GM18868 (cell line): ENCODE results near the gene SIRT5.

Experiments used
- ATAC-seq: cut with Tn5 transposase; IDR thresholded peaks from one replicate; pipeline ENCODE4 v1.9.1; 2021; ENCODE audit warnings: mild to moderate bottlenecking, moderate library complexity; ENCODE audit not compliant: unreplicated experiment

Gene SIRT5

DNA sequence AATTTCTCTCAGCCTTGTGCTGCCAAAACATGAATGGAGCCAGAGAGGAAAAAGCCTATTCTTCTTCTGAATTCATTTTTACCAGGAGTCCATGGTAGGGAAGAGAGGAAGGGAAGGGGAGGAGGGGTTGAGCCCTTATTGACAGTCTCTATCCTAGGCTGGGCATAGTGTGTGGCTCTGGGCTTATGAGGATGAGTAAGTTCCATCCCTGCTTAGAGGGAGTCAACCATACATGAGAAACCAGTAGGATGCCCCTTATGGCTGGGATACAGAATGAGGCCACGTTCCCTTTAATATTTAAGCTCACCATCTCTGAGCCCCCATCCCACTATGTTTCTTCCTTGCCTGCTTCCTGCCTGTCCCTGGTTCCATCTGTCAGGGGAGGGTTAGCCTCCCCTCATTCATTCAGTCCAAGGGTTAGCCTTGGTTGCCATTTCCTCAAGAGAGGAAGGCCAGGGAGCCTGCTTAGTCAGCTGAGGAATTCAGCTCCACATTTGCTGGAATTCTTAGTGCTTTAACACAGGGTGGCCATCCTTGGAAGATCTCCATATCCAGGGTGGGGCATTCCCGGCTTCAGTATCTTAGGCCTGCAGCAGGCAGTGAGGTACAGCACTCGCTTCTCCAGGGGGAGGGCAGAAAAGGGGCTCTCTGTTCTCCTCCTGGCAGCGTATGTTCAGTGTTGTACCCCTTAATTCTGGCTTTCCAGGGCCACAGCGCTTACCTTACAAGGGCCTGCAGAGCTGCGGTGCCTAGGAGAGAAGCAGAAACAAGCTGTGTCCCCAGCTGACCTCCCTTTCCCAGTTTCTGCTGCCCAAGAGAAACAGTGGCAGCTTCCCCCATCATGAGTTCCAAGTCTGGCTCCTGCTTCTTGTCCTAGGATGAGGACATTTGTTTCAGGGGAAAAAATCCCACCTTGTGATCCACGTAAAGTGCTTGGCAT lies 12.5 kb downstream of the SIRT5 start:
- no peak for ATAC-seq

- no peak for ATAC-seq
Measured at GRCh38 chr6:13589801-13590200, 15.4 kb downstream of the SIRT5 start.

DNA sequence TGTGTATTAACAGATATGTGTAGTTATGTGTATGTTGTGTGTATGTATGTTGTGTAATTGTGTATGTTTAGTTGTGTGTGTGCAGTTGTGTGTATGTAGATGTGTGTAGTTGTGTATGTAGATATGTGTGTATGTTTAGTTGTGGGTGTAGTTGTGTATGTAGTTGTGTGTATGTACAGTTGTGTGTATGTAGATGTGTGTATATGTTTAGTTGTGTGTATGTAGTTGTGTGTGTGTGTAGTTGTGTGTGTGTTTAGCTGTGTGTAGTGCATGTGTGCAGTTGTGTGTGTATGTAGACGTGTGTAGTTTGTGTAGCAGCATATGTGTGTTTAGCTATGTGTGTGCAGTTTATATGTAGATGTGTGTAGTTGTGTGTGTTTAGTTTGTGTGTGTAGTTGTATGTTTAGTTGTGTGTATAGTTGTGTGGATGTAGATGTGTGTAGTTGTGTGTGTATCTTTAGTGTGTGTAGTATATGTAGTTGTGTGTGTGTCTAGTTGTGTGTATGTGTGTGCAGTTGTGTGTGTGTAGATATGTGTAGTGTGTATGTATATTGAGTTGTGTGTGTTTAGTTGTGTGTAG lies 16.3 kb downstream of the SIRT5 start:
- ATAC-seq: no peak

- no peak for ATAC-seq
Measured at GRCh38 chr6:13591205-13591921, 17.0 kb downstream of the SIRT5 start.

DNA sequence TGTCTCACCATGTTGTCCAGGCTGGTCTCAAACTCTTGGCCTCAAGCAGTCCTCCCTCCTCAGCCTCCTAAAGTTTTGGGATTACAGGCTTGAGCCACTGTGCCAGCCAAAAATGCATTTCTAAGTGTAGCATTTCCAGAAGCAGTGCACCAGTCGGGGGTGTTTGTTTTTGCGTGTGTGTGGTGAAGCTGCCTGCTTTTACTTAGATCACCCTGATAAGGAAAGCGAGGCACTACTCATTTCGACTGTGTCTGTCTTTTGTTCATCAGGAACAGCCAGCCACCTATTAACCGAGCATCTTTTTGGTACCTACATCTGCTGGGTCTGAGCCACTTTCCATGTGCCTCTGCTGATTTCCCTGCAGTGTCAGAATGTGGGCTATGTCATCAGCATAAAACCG lies 18.7 kb downstream of the SIRT5 start:
- ATAC-seq: no peak

- ATAC-seq: no peak
Measured at GRCh38 chr6:13593720-13594119, 19.3 kb downstream of the SIRT5 start.

DNA sequence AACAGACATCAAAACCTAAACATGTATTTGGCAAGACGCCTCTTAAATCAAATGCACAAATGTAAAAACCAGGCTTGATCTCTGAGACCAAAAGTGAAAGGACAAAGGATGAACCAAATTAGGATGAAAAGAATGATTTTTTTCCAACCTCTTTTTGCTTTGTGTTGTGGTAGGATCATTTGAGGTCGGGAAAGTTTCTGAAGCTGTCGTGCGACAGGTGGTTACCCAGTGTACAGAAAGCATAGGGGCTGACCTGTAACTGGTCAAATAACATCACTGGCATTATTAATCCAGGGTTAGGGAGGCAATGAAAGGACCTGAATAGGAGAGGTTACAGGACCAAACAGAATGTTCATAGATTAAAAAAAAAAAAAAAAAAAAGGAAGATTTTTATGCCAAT lies 22.7 kb downstream of the SIRT5 start:
- no peak for ATAC-seq

DNA sequence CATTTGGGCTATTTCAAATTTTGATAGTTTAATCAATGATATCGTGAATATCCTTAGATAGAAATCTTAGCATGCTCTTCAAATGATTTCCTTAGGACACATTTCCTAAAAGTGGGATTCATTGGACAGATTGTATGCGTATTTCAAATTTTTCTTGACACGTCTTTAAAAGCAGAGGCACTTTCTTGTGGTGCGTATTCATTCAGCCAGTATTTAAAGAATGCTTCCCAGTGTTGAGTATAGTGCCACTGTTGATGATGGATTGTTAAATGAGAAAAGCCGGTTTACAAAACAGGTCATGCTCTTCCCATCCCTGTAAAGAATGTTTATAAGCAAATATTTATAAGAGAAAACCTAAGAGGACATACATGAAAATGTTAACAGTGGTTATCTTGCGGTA lies 25.6 kb downstream of the SIRT5 start:
- no peak for ATAC-seq

DNA sequence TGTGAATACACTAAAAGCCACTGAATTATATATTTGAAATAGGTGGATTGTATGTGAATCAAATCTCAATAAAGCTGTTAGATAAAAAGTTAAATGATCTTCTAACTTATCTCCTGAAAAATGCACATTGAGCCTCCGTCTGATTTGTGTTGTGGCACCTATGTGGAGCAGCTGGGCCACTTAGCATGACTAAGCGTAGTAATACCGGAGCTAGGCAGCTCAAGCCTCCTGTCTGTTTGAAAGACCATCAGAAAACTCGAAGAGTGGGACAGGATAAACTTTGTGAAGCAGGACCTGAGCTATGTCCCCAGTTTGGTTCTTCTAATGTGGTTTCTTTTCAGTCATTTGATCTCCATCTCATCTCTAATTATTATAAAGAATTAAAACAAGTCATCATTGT lies 29.7 kb downstream of the SIRT5 start:
- ATAC-seq: no peak

- no peak for ATAC-seq
Measured at GRCh38 chr6:13604546-13605416, 30.4 kb downstream of the SIRT5 start.

GRCh38 chr6:13605634-13606033 lies 31.2 kb downstream of the SIRT5 start:
- no peak for ATAC-seq

DNA sequence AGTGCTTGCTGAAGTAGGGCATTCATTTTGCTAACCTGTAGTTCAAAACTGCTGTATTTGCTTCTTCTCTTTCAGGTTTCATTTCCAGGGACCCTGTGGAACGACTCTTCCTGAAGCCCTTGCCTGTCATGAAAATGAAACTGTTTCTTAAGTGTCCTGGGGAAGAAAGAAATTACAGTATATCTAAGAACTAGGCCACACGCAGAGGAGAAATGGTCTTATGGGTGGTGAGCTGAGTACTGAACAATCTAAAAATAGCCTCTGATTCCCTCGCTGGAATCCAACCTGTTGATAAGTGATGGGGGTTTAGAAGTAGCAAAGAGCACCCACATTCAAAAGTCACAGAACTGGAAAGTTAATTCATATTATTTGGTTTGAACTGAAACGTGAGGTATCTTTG lies 37.3 kb downstream of the SIRT5 start:
- no peak for ATAC-seq

DNA sequence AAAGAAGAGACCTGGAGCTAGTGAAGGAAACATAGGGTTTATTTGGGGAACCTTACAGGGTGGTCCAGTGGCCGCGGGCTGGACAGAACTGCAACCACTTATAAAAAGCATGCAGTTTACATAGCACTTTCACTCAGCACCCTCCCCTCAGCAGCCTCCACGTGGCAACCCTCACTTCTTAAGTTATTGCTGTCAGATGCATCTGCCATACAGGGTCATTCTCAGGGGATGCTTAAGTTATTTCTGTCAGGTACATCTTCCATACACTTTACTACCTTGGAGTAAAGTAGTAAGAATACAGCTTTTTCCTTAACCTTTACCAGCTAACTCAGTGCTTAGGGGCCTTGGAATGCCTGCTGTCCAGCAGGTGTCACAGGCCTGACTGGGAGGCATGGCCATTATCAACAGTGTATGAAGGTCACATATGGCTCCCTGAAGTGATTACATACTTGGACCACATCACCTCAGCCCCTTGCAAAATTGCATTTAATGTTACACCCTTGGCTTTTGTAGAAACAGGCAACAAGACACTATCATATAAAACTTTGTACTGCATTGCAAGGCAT lies 38.7 kb downstream of the SIRT5 start:
- ATAC-seq: no peak

DNA sequence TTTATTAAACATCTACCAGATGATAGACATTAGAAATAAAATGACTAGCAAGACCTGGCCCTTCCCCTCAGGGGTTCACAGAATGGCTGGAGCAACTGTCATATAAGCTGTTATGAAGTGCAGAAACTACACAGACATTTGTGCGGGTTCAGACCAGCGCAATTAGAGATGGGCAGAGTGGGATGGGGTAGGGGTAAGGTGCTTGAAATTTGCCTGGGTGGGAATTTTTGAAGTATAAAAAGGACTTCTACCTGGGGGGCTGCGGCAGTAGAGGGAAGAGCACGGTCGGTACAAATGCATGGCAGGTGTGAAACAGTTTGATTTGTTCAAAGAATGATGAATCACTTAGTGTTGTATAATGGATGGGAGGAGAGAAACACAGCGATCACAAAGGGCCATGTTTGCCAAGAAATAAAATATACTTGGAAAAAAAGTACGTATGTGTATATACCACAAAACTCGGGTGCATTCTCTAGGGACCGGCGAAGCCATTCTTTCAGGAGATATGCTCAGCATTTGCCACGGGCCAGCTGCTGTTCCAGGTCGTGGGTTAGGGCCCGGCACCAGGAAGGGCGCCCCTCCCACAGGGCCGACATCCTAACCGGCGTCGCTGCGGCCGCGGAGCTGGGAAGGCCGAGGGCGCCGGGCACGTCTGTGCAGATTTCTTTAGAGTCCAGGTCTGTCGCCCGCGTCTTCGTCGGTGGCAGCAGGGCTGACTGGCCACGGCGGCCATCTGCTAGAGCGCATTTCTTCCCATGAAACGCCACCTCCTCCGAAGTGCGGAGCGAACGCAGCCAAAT lies 39.9 kb downstream of the SIRT5 start:
- ATAC-seq: peak; percentile 19

DNA sequence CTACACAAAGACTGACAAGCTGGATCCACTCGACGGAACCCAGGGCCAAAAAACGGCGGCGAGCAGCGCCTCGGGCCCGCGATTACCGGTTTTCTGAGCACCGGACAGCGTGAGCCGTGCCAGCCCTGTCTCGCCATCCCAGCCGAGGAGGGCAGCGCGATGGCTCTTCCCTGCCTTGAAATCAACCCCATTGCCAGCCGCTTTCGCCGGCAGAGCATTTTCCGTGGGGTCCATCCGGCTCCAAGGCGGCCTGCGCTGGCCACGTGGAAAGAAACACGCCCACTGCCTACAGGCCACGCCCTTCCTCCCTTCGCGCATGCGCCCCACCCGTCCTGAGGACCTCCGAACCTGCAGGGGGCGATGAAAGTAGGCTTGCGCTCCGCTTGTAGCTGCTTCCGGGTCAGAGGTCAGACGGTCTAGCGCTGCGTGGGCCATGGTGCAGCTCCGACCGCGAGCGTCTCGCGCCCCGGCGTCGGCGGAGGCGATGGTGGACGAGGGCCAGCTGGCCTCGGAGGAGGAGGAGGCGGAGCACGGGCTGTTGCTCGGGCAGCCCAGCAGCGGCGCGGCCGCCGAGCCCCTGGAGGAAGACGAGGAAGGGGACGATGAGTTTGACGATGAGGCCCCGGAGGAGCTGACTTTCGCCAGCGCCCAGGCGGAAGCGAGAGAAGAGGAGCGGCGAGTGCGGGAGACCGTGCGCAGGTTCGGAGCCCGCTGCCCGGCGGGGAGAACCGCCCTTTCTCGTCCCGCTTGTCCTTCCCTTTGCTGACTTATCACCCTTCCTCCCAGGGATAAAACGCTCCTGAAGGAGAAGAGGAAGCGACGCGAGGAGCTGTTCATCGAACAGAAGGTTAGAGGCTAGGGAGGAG lies 40.8 kb downstream of the SIRT5 start, which contains the start of gene NOL7:
NOL7 (plus strand) TSS at position 410 of the 866 bp plus-strand sequence; CDS start at position 434, 24 bp downstream.
- ATAC-seq: peak; percentile 82

DNA sequence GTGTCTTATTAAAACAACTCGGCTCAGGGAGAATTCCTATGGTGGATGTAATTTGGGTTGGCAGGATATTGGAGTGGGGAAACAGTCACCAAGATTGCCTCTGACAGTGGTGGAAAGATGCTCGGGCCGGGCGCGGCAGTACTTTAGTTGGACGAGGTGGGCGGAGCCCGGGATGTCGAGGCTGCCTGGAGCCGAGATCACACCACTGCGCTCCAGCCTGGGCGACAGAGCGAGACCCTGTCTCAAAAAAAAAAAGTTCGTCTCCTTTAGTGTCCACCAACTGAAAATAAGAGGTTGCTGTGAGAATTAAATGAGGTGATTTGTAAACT lies 41.4 kb downstream of the SIRT5 start:
- ATAC-seq: no peak

GRCh38 chr6:13617066-13617465 lies 42.7 kb downstream of the SIRT5 start:
- ATAC-seq: no peak

DNA sequence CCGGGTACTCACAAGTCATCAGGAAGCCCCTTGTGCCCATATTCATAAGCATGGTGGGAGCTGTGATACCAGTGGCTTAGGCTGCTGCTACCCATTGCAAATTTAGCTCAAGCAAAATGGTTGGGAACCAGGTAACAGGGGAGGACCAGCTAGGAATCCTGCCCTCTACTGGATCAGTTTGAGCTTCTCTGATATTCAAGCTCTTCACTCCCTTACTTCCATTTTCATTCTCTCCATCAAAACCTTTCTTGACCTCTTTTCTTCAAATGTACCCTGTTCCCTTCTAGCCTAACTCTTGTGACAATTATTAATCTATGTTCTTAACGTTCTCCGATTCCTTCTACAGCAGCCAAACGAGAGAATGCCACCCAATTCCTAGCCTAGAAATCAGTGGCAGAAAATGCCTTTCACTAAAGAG lies 50.5 kb downstream of the SIRT5 start:
- ATAC-seq: no peak
